HG02938 (cell line): ENCODE data around the gene SALL1.

Source experiments
- ATAC-seq: cut with Tn5 transposase; IDR thresholded peaks from one replicate; pipeline ENCODE4 v1.9.1; 2021; ENCODE audit warnings: mild to moderate bottlenecking, moderate library complexity; ENCODE audit not compliant: unreplicated experiment

Gene SALL1

DNA sequence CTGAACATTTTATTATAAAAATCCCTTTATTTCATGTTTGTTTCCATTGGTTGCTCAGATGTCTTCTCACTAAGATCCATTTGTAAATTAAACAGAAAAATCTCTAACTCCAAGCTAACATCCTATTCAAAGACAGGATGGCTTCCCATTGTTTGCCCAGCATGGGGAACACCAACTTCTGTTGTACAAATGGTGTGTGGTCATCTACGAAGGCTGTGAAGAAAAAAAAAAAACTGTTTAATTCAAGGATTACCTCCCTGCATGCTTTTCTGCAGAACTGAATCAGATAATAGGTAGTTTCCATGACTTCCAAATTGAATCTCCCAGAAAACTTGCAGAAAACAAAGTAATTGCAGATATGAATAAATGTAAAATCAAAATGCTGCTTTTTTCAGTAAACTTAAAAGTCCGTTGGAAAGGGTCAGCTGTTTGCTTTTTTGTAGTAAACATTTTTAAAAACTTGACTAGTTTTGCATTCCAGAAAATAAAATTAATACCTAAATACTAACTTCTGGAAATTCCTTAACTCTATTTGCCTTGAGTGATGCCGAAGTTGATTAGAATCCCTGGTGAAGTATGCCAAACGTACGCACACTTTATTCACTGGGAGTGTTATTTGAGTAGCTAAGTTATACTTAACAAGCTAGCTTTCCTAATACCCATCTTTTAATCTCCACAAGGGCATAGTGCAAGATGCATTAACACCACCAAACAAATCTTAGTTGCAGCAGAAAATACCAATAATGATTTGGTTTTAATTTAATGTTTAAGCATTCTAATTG is 7.7 kb downstream of the SALL1 start:
- no peak for ATAC-seq

- no peak for ATAC-seq
Observed at GRCh38 chr16:51141541-51141940, 9.5 kb downstream of the SALL1 start.

DNA sequence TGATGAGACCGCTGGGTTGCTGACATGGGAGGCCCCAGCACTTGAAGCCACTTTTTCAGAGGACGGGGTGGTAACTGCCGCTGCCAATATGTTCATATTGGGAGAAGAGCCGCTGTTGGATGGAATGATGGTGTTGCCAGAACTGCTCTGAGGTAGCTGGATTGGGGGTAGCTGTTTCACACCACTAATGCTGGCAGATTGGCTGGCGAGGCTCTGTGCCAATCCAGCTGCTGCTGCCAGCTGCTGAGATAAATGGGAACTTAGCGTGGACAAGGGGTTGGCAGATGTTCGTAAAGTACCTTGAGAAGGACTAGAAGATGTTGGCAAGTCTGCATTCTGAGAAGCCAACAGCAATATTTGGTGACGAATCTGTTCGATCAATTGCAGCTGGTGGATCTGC is 10.0 kb downstream of the SALL1 start:
- ATAC-seq, result no peak

- ATAC-seq, result no peak
Observed at GRCh38 chr16:51140112-51140511, 11.0 kb downstream of the SALL1 start.

- ATAC-seq, result no peak
Observed at GRCh38 chr16:51139568-51139967, 11.5 kb downstream of the SALL1 start.

DNA sequence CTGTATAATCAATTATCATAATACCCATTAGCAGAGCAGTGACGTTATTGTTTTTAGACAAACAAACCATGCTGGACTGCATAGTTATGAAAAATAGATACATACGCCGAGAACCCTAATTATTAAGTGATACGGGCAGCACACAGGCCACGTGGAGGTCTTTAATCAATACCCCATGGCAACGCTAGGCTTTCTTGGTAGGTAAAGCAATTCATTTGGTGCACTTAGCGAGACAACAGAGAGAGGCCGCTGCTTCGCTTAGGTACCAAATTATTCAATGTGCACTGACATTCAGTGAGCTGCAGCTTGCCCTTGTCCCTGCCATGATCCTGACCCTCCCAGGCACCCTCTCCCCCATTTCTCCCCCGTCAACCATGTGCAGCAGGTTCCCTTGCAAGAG is 12.9 kb downstream of the SALL1 start:
- ATAC-seq, result no peak

DNA sequence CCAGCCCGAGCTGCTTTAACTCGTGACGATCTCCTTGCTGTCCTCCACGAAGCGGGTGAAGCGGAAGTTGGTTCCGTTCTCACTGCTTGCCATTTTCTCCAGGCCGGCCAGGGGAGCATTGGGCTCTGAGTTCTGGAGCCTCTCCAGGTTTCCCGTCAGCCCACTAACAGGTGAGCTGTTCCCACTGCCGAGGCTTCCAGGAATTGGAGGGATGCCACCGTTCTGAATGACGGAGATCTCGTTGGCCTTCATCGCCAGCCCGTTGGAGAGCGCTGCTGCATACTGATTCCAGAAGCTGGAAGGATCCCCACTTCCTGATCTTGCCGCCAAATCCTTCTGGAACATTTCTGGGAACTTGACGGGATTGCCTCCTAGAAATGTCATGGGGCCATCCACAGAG is 14.0 kb downstream of the SALL1 start:
- ATAC-seq, result no peak

GRCh38 chr16:51134876-51135275 is 16.2 kb downstream of the SALL1 start:
- no peak for ATAC-seq

GRCh38 chr16:51134269-51134812 is 16.7 kb downstream of the SALL1 start:
- ATAC-seq, result no peak

DNA sequence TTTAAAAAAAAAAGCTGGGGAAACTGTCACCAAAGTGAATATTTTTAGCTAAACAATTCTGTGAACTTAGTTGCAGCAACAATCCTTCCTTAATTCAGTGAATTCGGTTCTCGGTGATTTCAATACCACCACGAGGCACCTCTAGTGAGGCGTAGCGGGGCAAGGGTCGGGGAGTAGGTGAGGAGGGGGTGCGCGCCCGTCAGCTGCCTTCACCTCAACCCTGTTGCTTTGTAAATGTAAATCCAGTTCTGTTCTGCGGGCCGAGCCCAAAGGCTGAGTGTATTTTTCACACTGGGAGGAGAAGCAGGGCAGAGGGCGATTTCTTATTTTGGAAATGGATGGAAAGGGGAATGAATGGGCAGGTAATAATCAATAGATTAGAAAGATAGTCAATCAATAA is 17.4 kb downstream of the SALL1 start:
- ATAC-seq, result no peak

DNA sequence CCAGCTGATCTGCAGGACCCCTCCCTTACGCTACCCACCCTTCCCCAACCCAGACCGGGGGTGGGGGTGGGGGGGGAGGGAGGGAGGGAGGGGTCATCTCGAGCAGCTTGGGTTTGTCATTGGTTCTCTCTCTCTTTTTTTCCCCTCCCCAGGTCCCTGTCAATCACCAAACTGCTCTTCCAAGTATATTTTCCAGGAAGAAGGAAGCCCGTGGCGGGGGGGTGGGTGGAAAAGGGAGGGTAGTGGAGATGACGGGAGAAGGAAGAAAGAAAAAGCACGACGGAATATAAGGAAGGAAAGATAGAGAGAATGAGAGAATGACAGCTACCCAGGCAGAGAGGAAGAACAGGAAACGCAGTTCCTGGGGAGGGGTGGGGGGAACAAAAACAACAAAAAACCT is 17.9 kb downstream of the SALL1 start:
- ATAC-seq, result no peak

GRCh38 chr16:51132490-51133115 is 18.5 kb downstream of the SALL1 start:
- no peak for ATAC-seq

DNA sequence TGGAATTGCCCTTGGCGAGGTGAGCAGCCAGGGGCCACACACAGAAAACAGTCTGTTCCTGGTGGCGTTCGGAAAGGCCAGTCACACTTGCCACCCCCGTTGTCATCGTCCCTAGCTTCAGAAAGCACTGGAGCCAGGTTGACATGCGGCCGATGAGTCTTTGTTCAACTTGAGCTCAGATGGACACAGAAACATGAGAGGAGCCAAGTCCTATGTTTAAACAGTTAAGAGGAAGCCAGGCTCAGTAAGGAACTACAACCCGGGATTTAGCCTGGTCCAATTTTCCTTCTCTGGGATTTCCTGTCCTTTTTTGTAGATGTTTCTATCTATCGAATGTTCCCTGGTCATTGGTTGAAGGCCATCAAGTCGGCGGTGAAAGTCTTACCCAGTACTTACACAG is 19.5 kb downstream of the SALL1 start:
- ATAC-seq, result no peak

DNA sequence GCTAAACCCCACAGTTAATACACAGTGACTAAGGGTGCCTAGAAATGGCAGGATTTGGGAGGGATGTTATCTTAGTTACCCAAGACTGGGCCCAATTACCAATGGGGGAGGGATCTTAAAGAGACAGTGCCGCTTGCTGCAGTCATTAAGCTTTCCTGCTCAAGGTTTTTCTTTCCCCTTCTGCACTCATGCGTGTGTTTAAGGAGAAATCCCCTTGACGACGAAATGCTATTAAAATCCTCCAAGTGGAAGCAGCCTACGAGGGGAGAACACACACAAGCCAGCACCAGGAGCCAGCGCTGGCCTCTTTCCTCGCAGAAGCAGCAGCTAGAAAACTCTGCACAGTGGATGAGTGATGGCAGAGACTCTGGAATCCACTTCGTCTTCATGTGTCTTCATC is 22.0 kb downstream of the SALL1 start:
- ATAC-seq, result no peak

- no peak for ATAC-seq
Observed at GRCh38 chr16:51125992-51126391, 25.1 kb downstream of the SALL1 start.

DNA sequence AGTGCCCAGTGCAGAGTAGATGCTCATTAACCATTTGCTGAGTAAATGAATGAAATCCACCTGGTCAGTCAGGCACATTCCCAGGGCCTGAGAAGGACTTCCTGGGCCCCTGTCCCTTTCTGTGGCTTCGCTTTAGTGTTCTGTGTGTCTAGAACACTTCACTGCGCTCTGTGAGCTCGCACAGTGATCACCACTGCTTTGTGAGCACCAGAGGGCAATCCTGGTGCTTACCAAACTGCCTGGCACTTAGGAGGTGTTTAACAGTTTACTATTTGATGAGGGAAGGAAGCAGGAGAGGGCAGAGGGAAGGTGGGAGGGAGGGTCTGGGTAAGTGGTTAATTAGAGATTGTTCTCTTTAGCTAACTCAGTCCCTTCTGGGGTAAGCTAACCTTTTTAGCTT is 26.2 kb downstream of the SALL1 start:
- no peak for ATAC-seq

GRCh38 chr16:51121850-51122249 is 29.2 kb downstream of the SALL1 start:
- ATAC-seq, result no peak

DNA sequence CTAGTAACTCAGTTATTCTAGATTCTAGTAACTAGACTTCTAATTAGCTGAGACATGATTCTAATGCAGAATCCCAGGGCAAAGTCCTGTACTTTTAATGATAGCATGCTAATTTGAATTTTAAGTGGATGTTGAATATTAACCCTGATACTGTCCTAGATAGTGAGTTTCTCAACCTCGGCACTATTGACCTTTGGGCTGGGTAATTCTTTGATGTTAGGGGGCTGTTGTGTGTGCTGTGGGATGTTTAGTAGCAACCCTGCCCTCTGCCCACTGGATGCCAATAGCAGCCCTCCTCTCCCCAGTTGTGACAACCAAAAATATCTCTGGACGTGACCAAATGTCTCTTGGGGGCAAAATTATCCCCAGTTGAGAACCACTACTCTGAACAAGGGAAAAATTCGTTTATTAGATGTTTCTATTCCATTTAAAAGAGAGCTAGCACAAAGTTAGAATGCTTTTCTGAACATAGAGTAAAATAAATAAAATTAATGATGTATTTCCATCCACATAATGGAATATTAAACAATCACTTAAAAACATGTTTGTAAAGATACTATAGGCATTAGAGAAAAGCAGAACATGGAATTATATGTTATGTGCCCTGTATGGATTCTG is 30.2 kb downstream of the SALL1 start:
- ATAC-seq, result no peak

- no peak for ATAC-seq
Observed at GRCh38 chr16:51119973-51120729, 30.9 kb downstream of the SALL1 start.

- no peak for ATAC-seq
Observed at GRCh38 chr16:51119556-51119955, 31.5 kb downstream of the SALL1 start.

DNA sequence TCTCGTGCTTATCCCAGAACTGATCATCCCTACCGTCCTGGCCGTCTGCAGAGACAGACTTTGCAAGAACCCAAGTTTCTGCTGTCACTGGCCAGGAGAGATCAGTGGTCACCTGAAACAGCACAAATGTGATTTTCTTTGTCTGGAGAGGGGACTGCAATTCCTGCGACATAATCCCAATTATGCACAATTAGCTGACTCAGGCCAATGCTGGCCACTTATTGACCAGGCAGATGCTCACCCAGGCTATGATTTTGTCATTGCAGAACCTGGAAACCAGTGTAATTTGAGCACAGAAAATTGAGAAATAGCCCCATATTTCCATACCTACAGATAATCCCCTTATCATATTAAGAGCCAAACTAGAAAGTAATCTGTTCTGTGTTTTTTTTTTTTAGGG is 34.7 kb downstream of the SALL1 start:
- ATAC-seq, result no peak
